ENCODE results near the gene RTP5.
A peak's percentile ranks its signal among the peaks of the same experiment; 100 is the strongest.
"Not testable (repeated sequence)": the region's sequence is repeated elsewhere in the genome, so short reads cannot be mapped to it uniquely, and the experiment has no call there.

Gene RTP5

GRCh38 chr2:241833101-241833663 is 36.3 kb upstream of the RTP5 start:
- no peaks in the 10 kb centered on the region for H3K36me3 ChIP-seq (ENCODE audit: insufficient read depth, low read length)
- peak overlapping the region; percentile 72 for H3K4me3 ChIP-seq
- no peaks in the 10 kb centered on the region; the same call in 1 of the 2 replicates for H3K9me3 ChIP-seq (ENCODE audit: low read depth, low read length)
- peak overlapping the region; percentile 27 for H3K9ac ChIP-seq (ENCODE audit: insufficient read length)
- TF ChIP-seq FOXP2 (optimal IDR thresholded peaks at IDR 0.05; ENCODE audit: control extremely low read depth, extremely low read length, insufficient read depth) (no peak), POLR2AphosphoS5 (IDR thresholded peaks at IDR 0.05; ENCODE audit: borderline replicate concordance, low read depth, low read length) (no peak), EZH2 (IDR thresholded peaks at IDR 0.05) (no peak)
- DNase-seq (ENCODE audit: low read depth, low spot score) = no peak
- peak overlapping the region; percentile 93 for H3K27ac ChIP-seq

- Histone ChIP-seq H3K4me3 (peak overlapping the region; percentile 72), H3K9ac (ENCODE audit: insufficient read length) (peak overlapping the region; percentile 27), H3K27ac (peak overlapping the region; percentile 93)
- TF ChIP-seq POLR2AphosphoS5 (IDR thresholded peaks at IDR 0.05; ENCODE audit: borderline replicate concordance, low read depth, low read length) = peak; percentile 40
- H3K9me3 ChIP-seq (ENCODE audit: low read depth, low read length); H3K36me3 ChIP-seq (ENCODE audit: insufficient read depth, low read length): not testable (repeated sequence)
- peak; percentile 64 for DNase-seq (ENCODE audit: low read depth, low spot score)
Observed at GRCh38 chr2:241833756-241834526, 35.6 kb upstream of the RTP5 start.

- Histone ChIP-seq H3K36me3 (ENCODE audit: insufficient read depth, low read length) (no peaks in the 10 kb centered on the region), H3K9ac (ENCODE audit: insufficient read length) (peak overlapping the region; percentile 4), H3K27ac (peak overlapping the region; percentile 93), H3K9me3 (ENCODE audit: low read depth, low read length) (no peaks in the 10 kb centered on the region; the same call in 1 of the 2 replicates), H3K4me3 (peak overlapping the region; percentile 72)
- TF ChIP-seq EZH2 (IDR thresholded peaks at IDR 0.05) (no peak), FOXP2 (optimal IDR thresholded peaks at IDR 0.05; ENCODE audit: control extremely low read depth, extremely low read length, insufficient read depth) (no peak), POLR2AphosphoS5 (IDR thresholded peaks at IDR 0.05; ENCODE audit: borderline replicate concordance, low read depth, low read length) (no peak; the same call in 1 of the 2 replicates)
- peak; percentile 68 for DNase-seq (ENCODE audit: low read depth, low spot score)
Observed at GRCh38 chr2:241834527-241835210, 34.9 kb upstream of the RTP5 start.

- H3K9ac ChIP-seq (ENCODE audit: insufficient read length) = no peak overlapping the region
- TF ChIP-seq EZH2 (IDR thresholded peaks at IDR 0.05) (no peak), POLR2AphosphoS5 (IDR thresholded peaks at IDR 0.05; ENCODE audit: borderline replicate concordance, low read depth, low read length) (no peak), FOXP2 (optimal IDR thresholded peaks at IDR 0.05; ENCODE audit: control extremely low read depth, extremely low read length, insufficient read depth) (no peak)
- DNase-seq (ENCODE audit: low read depth, low spot score) = no peak
- no peaks in the 10 kb centered on the region for H3K36me3 ChIP-seq (ENCODE audit: insufficient read depth, low read length)
- H3K9me3 ChIP-seq (ENCODE audit: low read depth, low read length) = no peaks in the 10 kb centered on the region; the same call in 1 of the 2 replicates
- H3K27ac ChIP-seq = no peak overlapping the region
- H3K4me3 ChIP-seq = no peak overlapping the region
Observed at GRCh38 chr2:241835611-241836010, 33.9 kb upstream of the RTP5 start.

GRCh38 chr2:241836292-241836691 is 33.2 kb upstream of the RTP5 start:
- H3K9me3 ChIP-seq (ENCODE audit: low read depth, low read length) = no peaks in the 10 kb centered on the region; the same call in 1 of the 2 replicates
- no peaks in the 10 kb centered on the region for H3K36me3 ChIP-seq (ENCODE audit: insufficient read depth, low read length)
- H3K4me3 ChIP-seq = no peak overlapping the region
- no peak overlapping the region for H3K9ac ChIP-seq (ENCODE audit: insufficient read length)
- no peak overlapping the region for H3K27ac ChIP-seq
- TF ChIP-seq FOXP2 (optimal IDR thresholded peaks at IDR 0.05; ENCODE audit: control extremely low read depth, extremely low read length, insufficient read depth) (no peak), POLR2AphosphoS5 (IDR thresholded peaks at IDR 0.05; ENCODE audit: borderline replicate concordance, low read depth, low read length) (no peak), EZH2 (IDR thresholded peaks at IDR 0.05) (no peak)
- no peak for DNase-seq (ENCODE audit: low read depth, low spot score)

GRCh38 chr2:241837197-241837965 is 32.1 kb upstream of the RTP5 start:
- no peak overlapping the region for H3K9ac ChIP-seq (ENCODE audit: insufficient read length)
- no peaks in the 10 kb centered on the region; the same call in 1 of the 2 replicates for H3K9me3 ChIP-seq (ENCODE audit: low read depth, low read length)
- H3K36me3 ChIP-seq (ENCODE audit: insufficient read depth, low read length) = no peaks in the 10 kb centered on the region
- TF ChIP-seq EZH2 (IDR thresholded peaks at IDR 0.05) = no peak
- TF ChIP-seq FOXP2 (optimal IDR thresholded peaks at IDR 0.05; ENCODE audit: control extremely low read depth, extremely low read length, insufficient read depth) = no peak
- no peak for TF ChIP-seq POLR2AphosphoS5 (IDR thresholded peaks at IDR 0.05; ENCODE audit: borderline replicate concordance, low read depth, low read length)
- H3K27ac ChIP-seq = no peak overlapping the region
- DNase-seq (ENCODE audit: low read depth, low spot score) = no peak
- H3K4me3 ChIP-seq = no peak overlapping the region

- Histone ChIP-seq H3K36me3 (ENCODE audit: insufficient read depth, low read length) (no peaks in the 10 kb centered on the region), H3K9ac (ENCODE audit: insufficient read length) (no peak overlapping the region), H3K27ac (no peak overlapping the region), H3K4me3 (no peak overlapping the region), H3K9me3 (ENCODE audit: low read depth, low read length) (no peaks in the 10 kb centered on the region)
- no peak for DNase-seq (ENCODE audit: low read depth, low spot score)
- TF ChIP-seq EZH2 (IDR thresholded peaks at IDR 0.05) (no peak), FOXP2 (optimal IDR thresholded peaks at IDR 0.05; ENCODE audit: control extremely low read depth, extremely low read length, insufficient read depth) (no peak), POLR2AphosphoS5 (IDR thresholded peaks at IDR 0.05; ENCODE audit: borderline replicate concordance, low read depth, low read length) (no peak)
Observed at GRCh38 chr2:241841181-241842066, 28.1 kb upstream of the RTP5 start.

Measured in SK-N-MC (cell line).